WTC11 (cell line): Measurements from ENCODE around the gene WDR81. TPM values are rescaled to one million over a fixed set of nuclear protein-coding genes. Genes with fewer than 3 reads are reported as not detected.

Source experiments
- ATAC-seq: fragments of 200-7000 bp; cut with Tn5 transposase; 2 replicates; pipeline ENCODE4 v1.10.0; 2021; ENCODE audit warnings: mild to moderate bottlenecking, moderate library complexity
- CTCF ChIA-PET: fragments of 300-600 bp; sonication (Branson Sonifier 250); formaldehyde crosslinking; loops from one replicate; lab custom pipeline; 2021; ENCODE audit warnings: antibody characterized with exemption; lab: Charles Lee
- POLR2A ChIA-PET: fragments of 350-600 bp; sonication (Branson Sonifier 250); formaldehyde crosslinking; loops from one replicate; lab custom pipeline; 2021; ENCODE audit warnings: antibody characterized with exemption; lab: Charles Lee
- DNase-seq: peaks from one replicate; pipeline ENCODE4 v3.0.0; 2021; ENCODE audit warnings: low spot score
- H3K27ac Mint-ChIP-seq: 2 replicates; pipeline ENCODE4 v1.8.0; 2021; ENCODE audit warnings: mixed read lengths
- H3K27me3 Mint-ChIP-seq: 2 replicates; pipeline ENCODE4 v1.8.0; 2021; ENCODE audit warnings: low read depth, mild to moderate bottlenecking, moderate library complexity, mixed read lengths
- H3K36me3 Mint-ChIP-seq: 2 replicates; pipeline ENCODE4 v1.8.0; 2021; ENCODE audit warnings: mixed read lengths
- H3K4me1 Mint-ChIP-seq: 2 replicates; pipeline ENCODE4 v1.8.0; 2022; ENCODE audit warnings: mixed read lengths
- H3K4me3 Mint-ChIP-seq: 2 replicates; pipeline ENCODE4 v1.8.0; 2021; ENCODE audit warnings: mild to moderate bottlenecking, moderate library complexity, mixed read lengths
- H3K9me3 Mint-ChIP-seq: 2 replicates; pipeline ENCODE4 v1.8.0; 2021; ENCODE audit warnings: mixed read lengths
- ARID4B ChIP-seq: sonication (generic); formaldehyde crosslinking; IDR thresholded peaks from 2 replicates; pipeline ENCODE4 v1.8.0; 2023; ENCODE audit warnings: missing genetic modification reagents, mild to moderate bottlenecking, borderline replicate concordance
- ATF1 ChIP-seq: sonication (generic); formaldehyde crosslinking; IDR thresholded peaks from 2 replicates; pipeline ENCODE4 v1.8.1; 2023; ENCODE audit warnings: mild to moderate bottlenecking, moderate library complexity, missing genetic modification reagents
- E2F5 ChIP-seq: sonication (generic); formaldehyde crosslinking; IDR thresholded peaks from 2 replicates; pipeline ENCODE4 v1.8.1; 2022; ENCODE audit warnings: mild to moderate bottlenecking, moderate library complexity, missing genetic modification reagents
- ELF4 ChIP-seq: sonication (generic); formaldehyde crosslinking; IDR thresholded peaks from 2 replicates; pipeline ENCODE4 v1.8.1; 2022; ENCODE audit warnings: low read depth, mild to moderate bottlenecking, moderate library complexity, missing genetic modification reagents
- ETV6 ChIP-seq: sonication (generic); formaldehyde crosslinking; IDR thresholded peaks from 2 replicates; pipeline ENCODE4 v1.8.1; 2022; ENCODE audit warnings: mild to moderate bottlenecking, missing genetic modification reagents
- JUN ChIP-seq: sonication (generic); formaldehyde crosslinking; IDR thresholded peaks from 2 replicates; pipeline ENCODE4 v1.8.0; 2023; ENCODE audit warnings: mild to moderate bottlenecking, missing genetic modification reagents
- MYBL2 ChIP-seq: sonication (generic); formaldehyde crosslinking; IDR thresholded peaks from 2 replicates; pipeline ENCODE4 v1.8.1; 2023; ENCODE audit warnings: mild to moderate bottlenecking, moderate library complexity, missing genetic modification reagents
- NR1H2 ChIP-seq: sonication (generic); formaldehyde crosslinking; IDR thresholded peaks from 2 replicates; pipeline ENCODE4 v1.9.0; 2021; ENCODE audit warnings: mild to moderate bottlenecking, moderate library complexity, missing genetic modification reagents
- PRRX2 ChIP-seq: fragments of 250-450 bp; sonication (Bioruptor Pico); IDR thresholded peaks from 2 replicates; pipeline ENCODE4 v1.8.0; 2021; ENCODE audit warnings: mild to moderate bottlenecking
- SMAD3 ChIP-seq: sonication (generic); formaldehyde crosslinking; IDR thresholded peaks from 2 replicates; pipeline ENCODE4 v1.8.0; 2022; ENCODE audit warnings: missing genetic modification reagents, mild to moderate bottlenecking, borderline replicate concordance
- TCF7 ChIP-seq: sonication (generic); formaldehyde crosslinking; IDR thresholded peaks from 2 replicates; pipeline ENCODE4 v1.8.0; 2022; ENCODE audit warnings: mild to moderate bottlenecking, low read depth, missing genetic modification reagents, moderate library complexity
- TEAD1 ChIP-seq: sonication (generic); formaldehyde crosslinking; IDR thresholded peaks from 2 replicates; pipeline ENCODE4 v1.8.0; 2022; ENCODE audit warnings: mild to moderate bottlenecking, missing genetic modification reagents
- ZBTB21 ChIP-seq: sonication (generic); formaldehyde crosslinking; IDR thresholded peaks from 2 replicates; pipeline ENCODE4 v1.8.1; 2023; ENCODE audit warnings: mild to moderate bottlenecking, missing genetic modification reagents, borderline replicate concordance
- ZMAT4 ChIP-seq: fragments of 250-450 bp; sonication (Bioruptor Pico); IDR thresholded peaks from 2 replicates; pipeline ENCODE4 v1.9.0; 2021; ENCODE audit warnings: mild to moderate bottlenecking
- ZNF396 ChIP-seq: fragments of 250-450 bp; sonication (Bioruptor Pico); IDR thresholded peaks from 2 replicates; pipeline ENCODE4 v1.8.0; 2021; ENCODE audit warnings: mild to moderate bottlenecking, moderate library complexity, borderline replicate concordance
- ZNF671 ChIP-seq: fragments of 250-450 bp; sonication (Bioruptor Pico); IDR thresholded peaks from 2 replicates; pipeline ENCODE4 v1.8.0; 2021; ENCODE audit warnings: mild to moderate bottlenecking
- ZSCAN18 ChIP-seq: fragments of 250-450 bp; sonication (Bioruptor Pico); IDR thresholded peaks from 2 replicates; pipeline ENCODE4 v2.1.2; 2022; ENCODE audit warnings: mild to moderate bottlenecking, moderate library complexity
- total RNA-seq: library from RNA; stranded (reverse); gene quantifications from 3 replicates; pipeline ENCODE4 v1.2.3, GENCODE V29; 2021
- TF ChIP-seq, protein P1 (sequence below): sonication (generic); formaldehyde crosslinking; IDR thresholded peaks from 2 replicates; pipeline ENCODE4 v1.8.0; 2022; ENCODE audit warnings: mild to moderate bottlenecking, missing genetic modification reagents
- TF ChIP-seq, protein P2 (sequence below): sonication (generic); formaldehyde crosslinking; IDR thresholded peaks from 2 replicates; pipeline ENCODE4 v1.8.0; 2022; ENCODE audit warnings: missing genetic modification reagents
- TF ChIP-seq, protein P3 (sequence below): sonication (generic); formaldehyde crosslinking; IDR thresholded peaks from 2 replicates; pipeline ENCODE4 v1.8.1; 2022; ENCODE audit warnings: low read depth, mild to moderate bottlenecking, moderate library complexity, missing genetic modification reagents, borderline replicate concordance
- TF ChIP-seq, protein P4 (sequence below): fragments of 250-450 bp; sonication (Bioruptor Pico); IDR thresholded peaks from 2 replicates; pipeline ENCODE4 v1.8.0; 2021; ENCODE audit warnings: mild to moderate bottlenecking

Gene WDR81
- total RNA-seq, 1 experiment from 2014 or later, result 16.4 TPM

DNA sequence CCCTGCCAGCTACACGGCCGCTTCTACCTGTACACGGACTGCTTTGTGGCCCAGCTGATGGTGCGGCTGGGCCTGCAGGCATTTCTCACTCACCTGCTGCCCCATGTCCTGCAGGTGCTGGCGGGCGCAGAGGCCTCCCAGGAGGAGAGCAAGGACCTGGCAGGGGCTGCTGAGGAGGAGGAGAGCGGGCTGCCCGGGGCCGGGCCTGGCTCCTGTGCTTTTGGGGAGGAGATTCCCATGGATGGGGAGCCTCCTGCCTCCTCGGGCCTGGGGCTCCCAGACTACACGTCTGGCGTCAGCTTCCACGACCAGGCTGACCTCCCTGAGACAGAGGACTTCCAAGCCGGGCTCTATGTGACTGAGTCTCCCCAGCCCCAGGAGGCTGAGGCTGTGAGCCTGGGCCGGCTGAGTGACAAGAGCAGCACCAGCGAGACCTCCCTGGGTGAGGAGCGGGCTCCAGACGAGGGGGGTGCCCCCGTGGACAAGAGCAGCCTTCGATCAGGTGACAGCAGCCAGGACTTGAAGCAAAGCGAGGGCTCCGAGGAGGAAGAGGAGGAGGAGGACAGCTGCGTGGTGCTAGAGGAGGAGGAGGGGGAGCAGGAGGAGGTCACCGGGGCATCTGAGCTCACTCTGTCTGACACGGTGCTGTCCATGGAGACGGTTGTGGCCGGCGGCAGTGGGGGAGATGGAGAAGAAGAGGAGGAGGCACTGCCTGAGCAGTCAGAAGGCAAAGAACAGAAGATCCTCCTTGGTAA, 3.5 kb downstream of the WDR81 start (continued):
- TF ChIP-seq NR1H2 (CRISPR knock-in tag), result no peak
- no peak for TF ChIP-seq ELF4 (CRISPR knock-in tag)
- TF ChIP-seq, all 79 proteins: peak for 0

- no peak overlapping the region for H3K4me3 Mint-ChIP-seq
- no peaks in the 10 kb centered on the region; the same call in 1 of the 2 replicates for H3K36me3 Mint-ChIP-seq
- no peaks in the 10 kb centered on the region for H3K9me3 Mint-ChIP-seq
- ATAC-seq (no peak), DNase-seq (no peak)
- POLR2A ChIA-PET, result no interaction called here
- H3K27ac Mint-ChIP-seq, result no peak overlapping the region
- H3K27me3 Mint-ChIP-seq, result no peaks in the 10 kb centered on the region
- CTCF ChIA-PET, result no interaction called here
- peaks cover 4% of the 10 kb centered on the region; the same call in 1 of the 2 replicates for H3K4me1 Mint-ChIP-seq
- no peak for TF ChIP-seq ARID4B (CRISPR knock-in tag)
- TF ChIP-seq TCF7 (CRISPR knock-in tag), result no peak
- TF ChIP-seq, protein P1, sequence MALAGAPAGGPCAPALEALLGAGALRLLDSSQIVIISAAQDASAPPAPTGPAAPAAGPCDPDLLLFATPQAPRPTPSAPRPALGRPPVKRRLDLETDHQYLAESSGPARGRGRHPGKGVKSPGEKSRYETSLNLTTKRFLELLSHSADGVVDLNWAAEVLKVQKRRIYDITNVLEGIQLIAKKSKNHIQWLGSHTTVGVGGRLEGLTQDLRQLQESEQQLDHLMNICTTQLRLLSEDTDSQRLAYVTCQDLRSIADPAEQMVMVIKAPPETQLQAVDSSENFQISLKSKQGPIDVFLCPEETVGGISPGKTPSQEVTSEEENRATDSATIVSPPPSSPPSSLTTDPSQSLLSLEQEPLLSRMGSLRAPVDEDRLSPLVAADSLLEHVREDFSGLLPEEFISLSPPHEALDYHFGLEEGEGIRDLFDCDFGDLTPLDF (CRISPR knock-in tag), result no peak
- no peak for TF ChIP-seq ZSCAN18 (CRISPR knock-in tag)
- no peak for TF ChIP-seq ZMAT4 (CRISPR knock-in tag)
- TF ChIP-seq MYBL2, result no peak
- no peak for TF ChIP-seq ZNF396 (CRISPR knock-in tag)
- no peak for TF ChIP-seq ATF1
- no peak for TF ChIP-seq JUN (CRISPR knock-in tag)
- TF ChIP-seq TEAD1 (CRISPR knock-in tag), result no peak
- TF ChIP-seq SMAD3, result no peak
- no peak for TF ChIP-seq ZNF671
- TF ChIP-seq ETV6 (CRISPR knock-in tag), result no peak
- TF ChIP-seq, protein P2, sequence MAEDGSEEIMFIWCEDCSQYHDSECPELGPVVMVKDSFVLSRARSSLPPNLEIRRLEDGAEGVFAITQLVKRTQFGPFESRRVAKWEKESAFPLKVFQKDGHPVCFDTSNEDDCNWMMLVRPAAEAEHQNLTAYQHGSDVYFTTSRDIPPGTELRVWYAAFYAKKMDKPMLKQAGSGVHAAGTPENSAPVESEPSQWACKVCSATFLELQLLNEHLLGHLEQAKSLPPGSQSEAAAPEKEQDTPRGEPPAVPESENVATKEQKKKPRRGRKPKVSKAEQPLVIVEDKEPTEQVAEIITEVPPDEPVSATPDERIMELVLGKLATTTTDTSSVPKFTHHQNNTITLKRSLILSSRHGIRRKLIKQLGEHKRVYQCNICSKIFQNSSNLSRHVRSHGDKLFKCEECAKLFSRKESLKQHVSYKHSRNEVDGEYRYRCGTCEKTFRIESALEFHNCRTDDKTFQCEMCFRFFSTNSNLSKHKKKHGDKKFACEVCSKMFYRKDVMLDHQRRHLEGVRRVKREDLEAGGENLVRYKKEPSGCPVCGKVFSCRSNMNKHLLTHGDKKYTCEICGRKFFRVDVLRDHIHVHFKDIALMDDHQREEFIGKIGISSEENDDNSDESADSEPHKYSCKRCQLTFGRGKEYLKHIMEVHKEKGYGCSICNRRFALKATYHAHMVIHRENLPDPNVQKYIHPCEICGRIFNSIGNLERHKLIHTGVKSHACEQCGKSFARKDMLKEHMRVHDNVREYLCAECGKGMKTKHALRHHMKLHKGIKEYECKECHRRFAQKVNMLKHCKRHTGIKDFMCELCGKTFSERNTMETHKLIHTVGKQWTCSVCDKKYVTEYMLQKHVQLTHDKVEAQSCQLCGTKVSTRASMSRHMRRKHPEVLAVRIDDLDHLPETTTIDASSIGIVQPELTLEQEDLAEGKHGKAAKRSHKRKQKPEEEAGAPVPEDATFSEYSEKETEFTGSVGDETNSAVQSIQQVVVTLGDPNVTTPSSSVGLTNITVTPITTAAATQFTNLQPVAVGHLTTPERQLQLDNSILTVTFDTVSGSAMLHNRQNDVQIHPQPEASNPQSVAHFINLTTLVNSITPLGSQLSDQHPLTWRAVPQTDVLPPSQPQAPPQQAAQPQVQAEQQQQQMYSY (CRISPR knock-in tag), result no peak
- no peak for TF ChIP-seq ZBTB21 (CRISPR knock-in tag)
- TF ChIP-seq, protein P3, sequence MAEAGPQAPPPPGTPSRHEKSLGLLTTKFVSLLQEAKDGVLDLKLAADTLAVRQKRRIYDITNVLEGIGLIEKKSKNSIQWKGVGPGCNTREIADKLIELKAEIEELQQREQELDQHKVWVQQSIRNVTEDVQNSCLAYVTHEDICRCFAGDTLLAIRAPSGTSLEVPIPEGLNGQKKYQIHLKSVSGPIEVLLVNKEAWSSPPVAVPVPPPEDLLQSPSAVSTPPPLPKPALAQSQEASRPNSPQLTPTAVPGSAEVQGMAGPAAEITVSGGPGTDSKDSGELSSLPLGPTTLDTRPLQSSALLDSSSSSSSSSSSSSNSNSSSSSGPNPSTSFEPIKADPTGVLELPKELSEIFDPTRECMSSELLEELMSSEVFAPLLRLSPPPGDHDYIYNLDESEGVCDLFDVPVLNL, result no peak
- TF ChIP-seq, protein P4, sequence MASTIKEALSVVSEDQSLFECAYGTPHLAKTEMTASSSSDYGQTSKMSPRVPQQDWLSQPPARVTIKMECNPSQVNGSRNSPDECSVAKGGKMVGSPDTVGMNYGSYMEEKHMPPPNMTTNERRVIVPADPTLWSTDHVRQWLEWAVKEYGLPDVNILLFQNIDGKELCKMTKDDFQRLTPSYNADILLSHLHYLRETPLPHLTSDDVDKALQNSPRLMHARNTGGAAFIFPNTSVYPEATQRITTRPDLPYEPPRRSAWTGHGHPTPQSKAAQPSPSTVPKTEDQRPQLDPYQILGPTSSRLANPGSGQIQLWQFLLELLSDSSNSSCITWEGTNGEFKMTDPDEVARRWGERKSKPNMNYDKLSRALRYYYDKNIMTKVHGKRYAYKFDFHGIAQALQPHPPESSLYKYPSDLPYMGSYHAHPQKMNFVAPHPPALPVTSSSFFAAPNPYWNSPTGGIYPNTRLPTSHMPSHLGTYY (CRISPR knock-in tag), result no peak
- no peak for TF ChIP-seq PRRX2 (CRISPR knock-in tag)
- TF ChIP-seq E2F5 (CRISPR knock-in tag), result no peak
These were observed 5.4 kb downstream of the WDR81 start for GRCh38 chr17:1729966-1730325.
